ENCODE results near the gene LEMD1.

GRCh38 chr1:205452933-205453332 lies 31.1 kb upstream of the LEMD1 start:
- TF ChIP-seq CTCF (IDR thresholded peaks at IDR 0.05; ENCODE audit: insufficient read depth, low read length) (no peak), POLR2AphosphoS5 (IDR thresholded peaks at IDR 0.05; ENCODE audit: low read depth) (no peak), SPI1 (IDR thresholded peaks at IDR 0.05; ENCODE audit: borderline replicate concordance, low read depth) (no peak), REST (IDR thresholded peaks at IDR 0.05; ENCODE audit: insufficient replicate concordance, low read depth) (no peak)

All from HL-60 (cell line).